Stimulated activated naive CD4-positive, alpha-beta T cell treated with Interleukin-2 at 50 U/mL for 16 hours (primary cell): ENCODE data around the gene FLT1.

Experiments used
- DNase-seq: peaks from one replicate; lab custom pipeline; 2025; lab: John Stamatoyannopoulos, UW

Gene FLT1

GRCh38 chr13:28488376-28489005 is 6.4 kb downstream of the FLT1 start:
- no peak for DNase-seq

- no peak for DNase-seq
Observed at GRCh38 chr13:28485996-28486543, 8.9 kb downstream of the FLT1 start.

GRCh38 chr13:28485551-28485950 is 9.4 kb downstream of the FLT1 start:
- no peak for DNase-seq

- no peak for DNase-seq
Observed at GRCh38 chr13:28485097-28485496, 9.8 kb downstream of the FLT1 start.

GRCh38 chr13:28483313-28483931 is 11.5 kb downstream of the FLT1 start:
- no peak for DNase-seq

- no peak for DNase-seq
Observed at GRCh38 chr13:28479005-28479404, 15.9 kb downstream of the FLT1 start.

GRCh38 chr13:28478127-28478526 is 16.8 kb downstream of the FLT1 start:
- DNase-seq: no peak

GRCh38 chr13:28477709-28477973 is 17.3 kb downstream of the FLT1 start:
- no peak for DNase-seq

- no peak for DNase-seq
Observed at GRCh38 chr13:28476919-28477708, 17.8 kb downstream of the FLT1 start.

GRCh38 chr13:28475916-28476725 is 18.8 kb downstream of the FLT1 start:
- no peak for DNase-seq

GRCh38 chr13:28474491-28475134 is 20.3 kb downstream of the FLT1 start:
- no peak for DNase-seq

GRCh38 chr13:28473044-28473443 is 21.9 kb downstream of the FLT1 start:
- DNase-seq: no peak

GRCh38 chr13:28471421-28471820 is 23.5 kb downstream of the FLT1 start:
- DNase-seq: no peak

- DNase-seq: no peak
Observed at GRCh38 chr13:28470296-28470695, 24.6 kb downstream of the FLT1 start.

- DNase-seq: no peak
Observed at GRCh38 chr13:28469316-28469715, 25.6 kb downstream of the FLT1 start.

GRCh38 chr13:28468023-28468915 is 26.7 kb downstream of the FLT1 start:
- no peak for DNase-seq

GRCh38 chr13:28467034-28467433 is 27.9 kb downstream of the FLT1 start:
- DNase-seq: no peak

- no peak for DNase-seq
Observed at GRCh38 chr13:28466151-28466550, 28.8 kb downstream of the FLT1 start.

- no peak for DNase-seq
Observed at GRCh38 chr13:28464861-28465460, 30.0 kb downstream of the FLT1 start.

- DNase-seq: no peak
Observed at GRCh38 chr13:28463481-28463880, 31.4 kb downstream of the FLT1 start.
